Activated effector memory CD4-positive, alpha-beta T cell treated with anti-CD3 and anti-CD28 coated beads, Interleukin-2, amount 50 U/mL, for 16 hours (primary cell): ENCODE measurements around the gene TMEM94.
"Not testable (repeated sequence)": the region's sequence is repeated elsewhere in the genome, so short reads cannot be mapped to it uniquely, and the experiment has no call there.

ENCODE experiments used
- DNase-seq: peaks from one replicate; pipeline ENCODE4 v3.0.0-alpha.2; 2020

TMEM94 gene

GRCh38 chr17:75512926-75513640 lies 56.6 kb downstream of the TMEM94 start:
- no peak for DNase-seq

GRCh38 chr17:75513641-75514000 lies 57.2 kb downstream of the TMEM94 start:
- DNase-seq = no peak

GRCh38 chr17:75514299-75514918 lies 58.0 kb downstream of the TMEM94 start:
- no peak for DNase-seq

- DNase-seq = no peak
Observed at GRCh38 chr17:75514919-75515495, 58.6 kb downstream of the TMEM94 start.

- peak; percentile 91 for DNase-seq
Observed at GRCh38 chr17:75515496-75516254, 59.2 kb downstream of the TMEM94 start, which contains the start of gene CASKIN2. TSS of gene CASKIN2 (minus strand) at chr17:75515537. CDS start at chr17:75513804, 1,733 bp downstream.

DNA sequence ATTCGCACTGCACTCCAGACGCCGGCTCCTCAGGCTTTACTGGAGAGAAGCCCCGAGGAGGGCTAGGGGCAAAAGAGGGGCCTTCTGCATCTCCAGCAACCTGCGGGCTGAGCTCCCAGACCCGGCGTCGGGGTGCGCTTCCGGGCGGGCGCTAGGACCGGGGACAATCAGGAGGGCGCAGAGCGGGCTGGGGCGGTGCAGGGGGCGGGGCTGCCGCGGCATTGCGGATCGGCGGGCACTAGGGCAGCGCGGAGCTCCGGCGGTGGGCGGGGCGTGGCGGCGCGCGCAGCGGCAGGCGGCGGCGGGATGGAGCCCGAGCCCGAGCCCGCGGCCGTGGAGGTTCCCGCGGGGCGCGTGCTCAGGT lies 59.8 kb downstream of the TMEM94 start, which contains the start of gene TSEN54:
Gene TSEN54 (plus strand): TSS at position 274 of the 364 bp plus-strand sequence. CDS start 33 bp downstream, at position 307.
- DNase-seq = peak; percentile 98

- peak; percentile 79 for DNase-seq
Observed at GRCh38 chr17:75516619-75517296, 60.3 kb downstream of the TMEM94 start.

DNA sequence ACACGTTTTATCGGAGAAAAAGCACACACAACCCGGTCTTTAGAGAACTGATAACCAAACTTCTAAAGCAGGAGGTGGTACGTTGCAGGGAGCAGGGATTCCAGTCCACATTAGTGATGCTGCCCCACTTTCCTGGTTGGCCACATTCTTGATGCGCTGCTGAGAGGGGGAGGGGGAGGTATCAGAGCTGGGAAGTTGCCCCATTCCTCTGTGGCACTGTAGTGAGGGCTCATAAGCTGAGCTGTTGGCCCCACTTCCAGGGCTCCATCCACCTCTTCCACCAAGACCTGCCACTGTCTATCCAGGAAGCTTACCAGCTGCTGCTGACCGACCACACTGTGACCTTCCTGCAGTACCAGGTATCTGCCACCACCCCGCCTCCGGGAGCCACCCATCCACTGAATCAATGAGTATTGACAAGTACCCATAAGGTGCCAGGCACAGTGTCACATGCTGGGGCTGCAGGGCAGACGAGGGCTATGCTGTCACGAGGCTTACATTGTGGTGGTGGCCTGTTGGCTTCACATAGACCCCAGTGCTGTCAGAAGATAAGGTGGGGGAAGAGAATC lies 60.9 kb downstream of the TMEM94 start:
- DNase-seq = peak; percentile 77

GRCh38 chr17:75518201-75518600 lies 61.8 kb downstream of the TMEM94 start:
- DNase-seq = no peak

- DNase-seq = no peak
Observed at GRCh38 chr17:75518983-75519537, 62.6 kb downstream of the TMEM94 start.

DNA sequence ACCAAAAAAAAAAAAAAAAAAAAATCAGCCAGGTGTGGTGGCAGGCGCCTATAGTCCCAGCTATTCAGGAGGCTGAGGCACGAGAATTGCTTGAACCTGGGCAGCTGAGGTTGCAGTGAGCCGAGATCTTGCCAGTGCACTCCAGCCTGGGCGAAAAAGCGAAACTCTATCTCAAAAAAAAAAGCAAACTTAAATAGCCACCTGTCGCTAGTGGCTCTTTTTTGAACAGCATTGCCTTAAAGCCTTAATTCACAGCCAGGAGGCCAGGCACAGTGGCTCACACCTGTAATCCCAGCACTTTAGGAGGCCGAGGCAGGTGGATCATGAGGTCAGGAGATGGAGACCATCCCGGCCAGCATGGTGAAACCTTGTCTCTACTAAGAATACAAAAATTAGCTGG lies 64.0 kb downstream of the TMEM94 start:
- DNase-seq = not testable (repeated sequence)

GRCh38 chr17:75521290-75521689 lies 64.9 kb downstream of the TMEM94 start:
- DNase-seq = no peak

GRCh38 chr17:75521951-75522727 lies 65.7 kb downstream of the TMEM94 start:
- no peak for DNase-seq

DNA sequence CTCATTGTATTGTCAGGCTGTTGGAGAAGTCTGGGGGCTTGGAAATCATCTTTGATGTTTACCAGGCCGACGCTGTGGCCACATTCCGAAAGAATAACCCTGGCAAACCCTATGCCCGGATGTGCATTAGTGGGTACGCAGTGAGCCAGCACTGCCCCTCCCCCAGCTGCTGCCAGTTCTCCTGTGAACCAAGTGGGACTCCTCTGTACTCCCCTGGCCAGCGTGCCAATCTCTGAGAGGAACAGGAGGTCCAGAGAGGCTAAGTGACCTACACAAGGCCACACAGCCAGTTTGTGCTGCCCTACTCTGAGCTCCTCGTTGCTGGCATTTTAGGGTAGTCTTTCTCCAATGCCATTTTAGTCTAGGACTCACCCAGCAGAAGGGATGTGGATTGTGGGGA lies 67.2 kb downstream of the TMEM94 start:
- DNase-seq = no peak

GRCh38 chr17:75524269-75524969 lies 68.0 kb downstream of the TMEM94 start:
- DNase-seq = no peak

DNA sequence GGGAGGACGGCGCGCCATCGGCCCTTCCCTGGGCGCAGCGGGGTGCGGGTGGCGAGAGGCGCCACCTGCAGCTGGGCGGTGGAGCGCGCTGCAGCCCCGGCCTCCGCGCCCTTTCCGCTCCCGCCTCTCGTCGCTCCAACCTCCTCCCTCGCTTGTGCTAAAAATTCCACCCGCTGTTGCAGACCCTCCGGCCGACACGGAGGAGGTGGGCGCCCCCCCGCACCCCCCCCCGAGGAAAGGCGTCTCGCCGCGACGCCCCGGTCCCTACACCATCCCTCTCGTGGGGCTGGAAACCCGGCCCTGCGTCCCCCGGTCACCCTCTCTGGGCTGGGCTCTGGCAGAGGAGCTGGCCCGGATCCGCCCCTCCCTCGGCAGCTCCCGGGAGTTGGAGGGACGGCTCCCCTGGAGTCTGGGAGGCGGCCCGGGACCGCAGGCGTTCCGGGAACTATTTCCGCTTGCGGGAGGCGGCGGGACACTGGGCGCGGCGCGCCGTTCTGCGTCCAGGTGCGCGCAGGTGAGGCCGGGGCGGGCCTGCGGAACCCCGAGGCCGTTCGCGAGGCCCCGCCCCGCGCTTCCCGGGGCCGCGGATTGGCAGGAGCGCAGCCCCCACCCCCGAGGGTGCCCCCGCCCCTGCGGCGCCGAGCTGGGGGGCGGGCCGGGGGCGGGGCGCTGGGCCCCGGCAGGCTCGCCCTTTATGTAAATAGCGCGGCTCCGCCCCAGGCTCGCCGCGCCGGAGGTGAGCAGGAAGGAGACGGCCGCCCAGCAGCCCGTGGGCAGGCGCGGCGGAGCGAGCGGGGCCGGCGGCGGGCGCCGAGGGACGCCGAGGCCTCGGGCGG lies 68.8 kb downstream of the TMEM94 start, which contains the start of gene LLGL2:
Gene LLGL2 (plus strand): TSS at position 728 of the 836 bp plus-strand sequence. CDS start 17,730 bp downstream, outside the sequence.
- peak; percentile 95 for DNase-seq

DNA sequence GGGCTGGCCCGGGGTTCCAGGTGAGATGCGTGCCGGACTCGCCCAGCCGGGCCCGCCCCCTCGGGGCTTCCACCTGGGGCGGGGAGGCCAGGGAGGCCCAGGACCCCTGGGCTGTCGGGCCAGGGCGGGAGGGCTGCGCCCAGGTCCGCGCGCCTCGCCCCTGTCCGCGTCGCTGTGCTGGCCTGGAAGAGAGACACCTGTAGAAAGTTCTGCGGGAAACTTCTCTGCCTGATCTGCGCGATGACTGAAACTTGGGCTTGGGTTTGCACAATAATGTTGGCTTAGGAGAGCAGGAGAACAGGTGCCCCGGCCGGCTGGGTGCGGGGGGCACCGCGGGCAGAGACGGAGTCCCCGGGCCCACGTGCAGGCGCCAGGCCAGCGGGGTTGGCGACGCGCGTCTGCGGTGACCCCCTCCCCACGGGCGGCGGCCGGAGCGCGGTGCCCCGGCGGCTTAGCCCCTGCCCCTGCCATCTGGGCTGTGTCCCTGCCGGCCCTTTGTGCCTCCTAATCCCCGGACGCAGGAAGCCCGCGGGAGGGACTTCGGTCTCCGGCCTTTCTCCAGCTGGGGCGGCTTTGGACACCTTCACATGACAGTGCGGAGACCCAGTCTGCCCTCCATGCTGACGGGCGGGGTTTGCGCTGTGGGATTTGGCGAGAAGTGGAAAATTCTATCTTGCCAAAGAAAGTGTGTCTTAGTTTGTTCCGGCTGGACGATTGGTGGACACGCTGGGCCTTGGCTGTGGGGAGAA lies 69.5 kb downstream of the TMEM94 start:
- DNase-seq = peak; percentile 66

GRCh38 chr17:75526555-75527270 lies 70.3 kb downstream of the TMEM94 start:
- DNase-seq = no peak
